Measurements from ENCODE around the gene ZNF576. TPM values are rescaled to one million over a fixed set of nuclear protein-coding genes. Genes with fewer than 3 reads are reported as not detected.

Gene ZNF576
- total RNA-seq, 1 donor from 2014 or later, result 16.6 TPM

DNA sequence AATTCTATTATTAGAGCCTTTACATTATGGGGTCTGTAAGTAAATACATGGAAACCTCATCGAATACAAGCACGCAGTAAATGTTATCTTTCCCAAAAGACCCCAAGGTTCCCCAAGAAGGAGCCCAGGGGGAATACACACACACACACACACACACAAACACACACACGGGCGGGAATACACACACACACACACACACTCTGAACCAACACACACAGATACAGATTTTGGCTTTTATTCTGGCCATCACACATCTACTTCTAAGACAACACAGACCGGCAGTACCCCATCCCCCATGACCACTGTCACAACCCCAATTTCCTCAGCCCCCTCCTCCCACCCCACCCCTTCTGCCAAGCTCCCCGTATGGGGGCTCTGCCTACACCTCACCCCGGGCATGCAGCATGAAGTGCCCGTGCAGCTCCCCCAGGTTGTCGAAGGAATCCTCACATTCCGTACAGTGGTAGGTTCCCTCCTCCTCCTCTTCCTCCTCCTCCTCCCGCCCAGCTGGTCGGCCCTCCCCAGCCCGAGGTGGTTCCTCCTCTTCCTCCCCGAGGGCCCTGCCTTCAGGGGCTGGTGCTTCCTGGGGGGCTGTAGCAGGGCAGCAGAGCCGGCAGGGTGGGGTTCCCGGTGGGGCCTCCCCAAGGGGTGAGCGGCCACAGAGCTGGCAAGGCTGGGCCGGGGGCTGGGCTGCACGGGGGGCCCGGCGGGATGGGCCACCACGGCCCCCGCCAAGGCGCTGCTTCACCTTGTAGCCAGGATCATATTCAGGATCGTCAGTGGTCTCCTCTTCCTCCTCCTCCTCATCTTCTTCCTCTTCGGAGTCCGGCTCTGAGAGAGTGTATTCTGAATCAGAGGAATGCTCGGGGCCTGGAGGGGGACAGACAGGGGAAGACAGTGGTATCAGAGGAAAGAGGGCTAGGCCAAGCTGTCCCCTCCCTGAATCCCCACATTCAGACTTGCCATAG is 11.1 kb downstream of the ZNF576 start:
- DNase-seq (no peak), ATAC-seq (no peak)
- Histone ChIP-seq H3K27ac (no peak overlapping the region), H3K4me1 (no peaks in the 10 kb centered on the region), H3K36me3 (peaks cover 22% of the 10 kb centered on the region), H3K27me3 (no peaks in the 10 kb centered on the region), H3K4me3 (no peak overlapping the region), H3K9me3 (no peaks in the 10 kb centered on the region)
- TF ChIP-seq, protein P1, sequence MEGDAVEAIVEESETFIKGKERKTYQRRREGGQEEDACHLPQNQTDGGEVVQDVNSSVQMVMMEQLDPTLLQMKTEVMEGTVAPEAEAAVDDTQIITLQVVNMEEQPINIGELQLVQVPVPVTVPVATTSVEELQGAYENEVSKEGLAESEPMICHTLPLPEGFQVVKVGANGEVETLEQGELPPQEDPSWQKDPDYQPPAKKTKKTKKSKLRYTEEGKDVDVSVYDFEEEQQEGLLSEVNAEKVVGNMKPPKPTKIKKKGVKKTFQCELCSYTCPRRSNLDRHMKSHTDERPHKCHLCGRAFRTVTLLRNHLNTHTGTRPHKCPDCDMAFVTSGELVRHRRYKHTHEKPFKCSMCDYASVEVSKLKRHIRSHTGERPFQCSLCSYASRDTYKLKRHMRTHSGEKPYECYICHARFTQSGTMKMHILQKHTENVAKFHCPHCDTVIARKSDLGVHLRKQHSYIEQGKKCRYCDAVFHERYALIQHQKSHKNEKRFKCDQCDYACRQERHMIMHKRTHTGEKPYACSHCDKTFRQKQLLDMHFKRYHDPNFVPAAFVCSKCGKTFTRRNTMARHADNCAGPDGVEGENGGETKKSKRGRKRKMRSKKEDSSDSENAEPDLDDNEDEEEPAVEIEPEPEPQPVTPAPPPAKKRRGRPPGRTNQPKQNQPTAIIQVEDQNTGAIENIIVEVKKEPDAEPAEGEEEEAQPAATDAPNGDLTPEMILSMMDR (IDR thresholded peaks at IDR 0.05), result no peak
- intact Hi-C loops (cut with DNase I), result no loop called here

DNA sequence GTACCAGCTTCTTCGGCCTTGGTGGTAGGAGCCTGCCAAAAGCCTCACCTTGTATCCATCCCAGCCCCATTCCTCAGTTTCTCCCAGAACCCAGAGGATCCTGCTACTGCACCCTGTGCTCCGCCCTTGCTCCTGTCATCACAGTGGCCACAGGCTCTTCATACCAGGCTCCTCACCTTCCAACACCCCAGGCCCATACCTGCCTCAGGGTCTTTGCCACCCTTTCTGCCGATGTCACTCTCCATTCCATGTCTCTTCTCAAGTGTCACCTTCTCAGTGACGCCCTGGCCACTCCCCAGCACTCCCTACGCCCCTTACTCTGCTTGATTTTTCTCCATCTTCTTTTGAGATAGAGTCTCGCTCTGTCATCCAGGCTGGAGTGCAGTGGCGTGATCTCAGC is 13.5 kb downstream of the ZNF576 start:
- ATAC-seq, result no peak
- H3K36me3 ChIP-seq, result peaks cover 28% of the 10 kb centered on the region
- H3K4me3 ChIP-seq, result no peak overlapping the region
- H3K9me3 ChIP-seq, result no peaks in the 10 kb centered on the region
- DNase-seq, result no peak
- TF ChIP-seq, protein P1 (IDR thresholded peaks at IDR 0.05), result no peak
- intact Hi-C loops (cut with DNase I), result no loop called here
- H3K27ac ChIP-seq, result no peak overlapping the region
- no peaks in the 10 kb centered on the region for H3K4me1 ChIP-seq
- H3K27me3 ChIP-seq, result no peaks in the 10 kb centered on the region

DNA sequence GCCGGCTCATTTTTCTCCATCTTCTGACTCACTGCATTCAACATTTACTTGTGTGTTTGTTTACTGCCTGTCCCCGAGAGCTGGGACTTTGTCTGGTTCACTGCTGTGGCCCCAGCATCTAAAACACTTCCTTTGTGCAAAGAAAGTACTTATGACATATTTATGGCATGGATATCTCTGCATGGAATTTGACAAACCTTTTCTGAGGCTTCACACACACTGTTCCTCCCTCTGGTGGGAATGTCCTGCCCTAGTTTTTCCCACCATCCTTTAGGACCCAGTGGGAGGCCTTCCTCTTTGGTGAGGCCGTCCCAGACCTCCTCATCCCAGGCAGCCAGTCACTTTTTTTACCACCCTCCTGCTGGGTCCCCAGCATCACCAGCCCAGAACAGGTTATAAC is 14.1 kb downstream of the ZNF576 start:
- intact Hi-C loops (cut with DNase I), result no loop called here
- TF ChIP-seq, protein P1 (IDR thresholded peaks at IDR 0.05), result no peak

DNA sequence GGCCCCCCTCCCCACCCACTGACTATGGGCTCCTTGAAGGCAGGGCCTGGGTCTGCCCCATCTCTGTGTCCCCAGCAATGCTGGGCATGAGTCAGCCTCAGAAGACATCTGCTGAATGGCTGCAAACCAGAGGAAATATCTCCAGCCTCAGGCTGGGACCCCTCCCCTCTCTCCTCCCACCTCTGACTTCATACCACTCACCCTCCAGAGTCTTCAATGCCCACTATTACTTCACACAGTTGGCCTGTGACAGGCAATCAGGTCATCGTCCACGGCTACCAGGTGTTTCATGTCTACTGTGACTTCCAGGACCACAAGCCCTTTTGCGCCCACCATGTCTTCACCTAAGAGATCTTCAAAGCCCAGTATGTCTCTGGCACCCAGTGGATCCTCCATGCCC is 15.4 kb downstream of the ZNF576 start, which contains the start of gene SRRM5:
TSS of gene SRRM5 (plus strand) at position 301 of the 400 bp plus-strand sequence. CDS start at position 335, 34 bp downstream.
- TF ChIP-seq, protein P1 (IDR thresholded peaks at IDR 0.05), result no peak
- DNase-seq (no peak), ATAC-seq (no peak)
- Histone ChIP-seq H3K9me3 (no peaks in the 10 kb centered on the region), H3K4me3 (no peak within 1 kb of the TSS), H3K27me3 (no peaks in the 10 kb centered on the region), H3K36me3 (peaks cover 26% of the 10 kb centered on the region), H3K4me1 (no peaks in the 10 kb centered on the region), H3K27ac (no peak within 1 kb of the TSS)
- intact Hi-C loops (cut with DNase I), result no loop called here

More for the DNA sequence above, 14.1 kb downstream of the ZNF576 start:
- no peaks in the 10 kb centered on the region for H3K9me3 ChIP-seq
- no peaks in the 10 kb centered on the region for H3K4me1 ChIP-seq
- ATAC-seq, result no peak
- no peak overlapping the region for H3K27ac ChIP-seq
- no peak overlapping the region for H3K4me3 ChIP-seq
- peaks cover 28% of the 10 kb centered on the region for H3K36me3 ChIP-seq
- H3K27me3 ChIP-seq, result no peaks in the 10 kb centered on the region
- no peak for DNase-seq

DNA sequence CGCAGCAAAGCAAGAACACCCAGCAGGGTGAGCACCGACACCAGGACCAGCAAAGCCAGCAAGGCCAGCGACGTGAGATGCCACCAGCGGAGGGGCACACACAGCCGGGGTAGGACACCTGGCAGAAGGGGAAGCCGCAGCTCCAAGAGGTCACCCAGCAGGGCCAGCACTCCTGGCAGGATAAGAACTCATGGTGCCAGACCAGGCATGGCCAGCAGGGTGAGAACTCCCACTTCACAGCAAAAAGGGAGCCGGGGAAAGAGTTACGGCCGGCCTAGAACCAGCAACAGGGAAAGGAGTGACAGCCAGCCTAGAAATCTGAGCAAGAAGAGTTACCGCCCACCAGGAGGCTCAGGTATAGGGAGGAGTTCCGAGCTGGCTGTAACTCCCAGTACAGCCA is 16.0 kb downstream of the ZNF576 start:
- Histone ChIP-seq H3K27ac (no peak overlapping the region), H3K9me3 (no peaks in the 10 kb centered on the region), H3K4me1 (no peaks in the 10 kb centered on the region), H3K4me3 (no peak overlapping the region), H3K36me3 (peaks cover 24% of the 10 kb centered on the region), H3K27me3 (no peaks in the 10 kb centered on the region)
- TF ChIP-seq, protein P1 (IDR thresholded peaks at IDR 0.05), result no peak
- intact Hi-C loops (cut with DNase I), result no loop called here
- DNase-seq (no peak), ATAC-seq (no peak)

Measured in upper lobe of right lung (tissue), 1 donor.